Endothelial cell of umbilical vein (primary cell): ENCODE measurements around the gene MED13. TPM values are rescaled to one million over a fixed set of nuclear protein-coding genes. Genes with fewer than 3 reads are reported as not detected.
A peak's percentile ranks its signal among the peaks of the same experiment; 100 is the strongest.

Experiments used
- BruUV-seq: library from RNA; stranded (reverse); fragments of 400-500 nt; replicated peaks from 2 replicates; lab custom pipeline; 2021; lab: Mats Ljungman, UMichigan
- CTCF ChIA-PET: fragments of 300-600, 350-600 bp; sonication (Branson Sonifier 250); formaldehyde crosslinking; loops from one replicate; lab custom pipeline; 2021; ENCODE audit warnings: antibody characterized with exemption, inconsistent platforms; lab: Charles Lee
- POLR2A ChIA-PET: fragments of 300-600, 350-600 bp; sonication (Branson Sonifier 250); formaldehyde crosslinking; loops from one replicate; lab custom pipeline; 2021; ENCODE audit warnings: antibody characterized with exemption, inconsistent platforms; lab: Charles Lee
- DNase-seq: peaks from one replicate; pipeline ENCODE4 v3.0.0-alpha.2; 2011; ENCODE audit warnings: low read depth, low spot score
- FAIRE-seq: peaks from 2 replicates; lab custom pipeline; 2011; peaks lifted over from hg19 to GRCh38; lab: Jason Lieb, UNC
- H2AFZ ChIP-seq: 2 replicates; pipeline ENCODE4 v1.6.0; 2012; ENCODE audit warnings: low read depth, low read length, control low read depth, inconsistent platforms
- H3K27ac ChIP-seq: 2 replicates; pipeline ENCODE4 v1.5.1; 2011; ENCODE audit warnings: low read depth, mild to moderate bottlenecking, control low read depth, low read length, moderate library complexity; ENCODE audit not compliant: insufficient read depth
- H3K27me3 ChIP-seq, 2 experiments: 2 replicates each; pipeline versions ENCODE4 v1.6.0 to v1.6.1; 2011; ENCODE audit warnings: low read length in 2 of 2, mixed read lengths in 1 of 2; ENCODE audit not compliant: control insufficient read depth in 2 of 2, insufficient read depth in 2 of 2
- H3K36me3 ChIP-seq, 2 experiments: 2 replicates in 1 of 2; 3 replicates in 1 of 2; pipeline ENCODE4 v1.5.1; 2011; ENCODE audit warnings: low read length in 2 of 2, mild to moderate bottlenecking in 1 of 2, moderate library complexity in 1 of 2; ENCODE audit not compliant: control insufficient read depth in 2 of 2, insufficient read depth in 2 of 2; ENCODE audit errors: extremely low read depth in 1 of 2
- H3K4me1 ChIP-seq: 3 replicates; pipeline ENCODE4 v1.5.1; 2011; ENCODE audit warnings: mild to moderate bottlenecking, low read length; ENCODE audit not compliant: control insufficient read depth, insufficient read depth; ENCODE audit errors: extremely low read depth
- H3K4me2 ChIP-seq: 2 replicates; pipeline ENCODE4 v1.6.1; 2011; ENCODE audit warnings: low read length, control low read depth, mixed read lengths; ENCODE audit not compliant: insufficient read depth
- H3K4me3 ChIP-seq, 3 experiments: fragments of 200-600 bp in 1 of 3; sonication (generic), shearing (Covaris generic) in 1 of 3; replicated peaks in 1 of 3; 2 replicates each; pipeline ENCODE4 v1.5.1; 2011 to 2016; ENCODE audit warnings: control low read depth in 3 of 3, low read length in 3 of 3, mild to moderate bottlenecking in 2 of 3, inconsistent platforms in 1 of 3, low read depth in 1 of 3, moderate library complexity in 1 of 3; ENCODE audit not compliant: insufficient read depth in 1 of 3
- H3K79me2 ChIP-seq: 2 replicates; pipeline ENCODE4 v1.6.0; 2012; ENCODE audit warnings: low read length, inconsistent platforms; ENCODE audit not compliant: control insufficient read depth, insufficient read depth
- H3K9ac ChIP-seq: replicated peaks from 2 replicates; pipeline ENCODE3; 2011; ENCODE audit warnings: low read length, control low read depth; ENCODE audit not compliant: insufficient read depth; ENCODE audit errors: extremely low read depth
- H3K9me1 ChIP-seq: replicated peaks from 3 replicates; pipeline ENCODE4 v1.6.0; 2011; ENCODE audit warnings: mild to moderate bottlenecking, low read length; ENCODE audit not compliant: control insufficient read depth, insufficient read depth; ENCODE audit errors: extremely low read depth
- H3K9me3 ChIP-seq: replicated peaks from 2 replicates; pipeline ENCODE4 v1.5.1; 2012; ENCODE audit warnings: low read length, inconsistent platforms; ENCODE audit not compliant: control insufficient read depth, insufficient read depth
- H4K20me1 ChIP-seq: replicated peaks from 2 replicates; pipeline ENCODE3; 2011; ENCODE audit warnings: mild to moderate bottlenecking, low read length; ENCODE audit not compliant: control insufficient read depth, insufficient read depth; ENCODE audit errors: extremely low read depth
- EZH2 ChIP-seq: IDR thresholded peaks from 2 replicates; pipeline ENCODE4 v1.6.1; 2012; ENCODE audit warnings: borderline replicate concordance, low read depth, mild to moderate bottlenecking, moderate library complexity, low read length, inconsistent platforms; ENCODE audit not compliant: severe bottlenecking
- FOS ChIP-seq: IDR thresholded peaks from 2 replicates; pipeline ENCODE4 v1.6.1; 2011; ENCODE audit warnings: mild to moderate bottlenecking, low read length, moderate library complexity, borderline replicate concordance; ENCODE audit not compliant: insufficient read depth
- GATA2 ChIP-seq: IDR thresholded peaks from 2 replicates; pipeline ENCODE4 v1.7.0; 2011; ENCODE audit warnings: low read depth, mild to moderate bottlenecking, moderate library complexity, mixed read lengths, low read length; ENCODE audit not compliant: insufficient read length, insufficient read depth
- JUN ChIP-seq: IDR thresholded peaks from 2 replicates; pipeline ENCODE4 v1.6.1; 2011; ENCODE audit warnings: borderline replicate concordance, low read depth; ENCODE audit not compliant: insufficient read length, insufficient read depth
- MAX ChIP-seq: IDR thresholded peaks from 2 replicates; pipeline ENCODE4 v1.6.1; 2011; ENCODE audit not compliant: insufficient read depth, insufficient read length
- MYC ChIP-seq: IDR thresholded peaks from one replicate; pipeline ENCODE4 v1.6.1; 2011; ENCODE audit warnings: mild to moderate bottlenecking, low read depth, low read length
- POLR2A ChIP-seq: IDR thresholded peaks from 2 replicates; pipeline ENCODE4 v1.6.1; 2012; ENCODE audit warnings: low read depth, mild to moderate bottlenecking, control low read depth, low read length
- POLR2AphosphoS5 ChIP-seq: IDR thresholded peaks from 2 replicates; pipeline ENCODE4 v1.6.1; 2012; ENCODE audit warnings: low read depth, mild to moderate bottlenecking, control low read depth, low read length, moderate library complexity; ENCODE audit not compliant: insufficient read depth
- dilution Hi-C: fragments of 300-500 bp; cut with MboI; formaldehyde crosslinking; loops from one replicate; pipeline ENCODE4 v1.15.0; 2019; ENCODE audit warnings: low sequenced_read_pairs; ENCODE audit not compliant: extremely low pct_ligation_motif_present
- intact Hi-C: fragments of 100-400 bp; cut with micrococcal nuclease; formaldehyde crosslinking; loops from one replicate; pipeline ENCODE4 v1.10.0; 2022
- polyA plus RNA-seq, 4 experiments: library from polyadenylated mRNA; depleted of rRNA in 3 of 4; stranded (reverse) in 3 of 4; unstranded in 1 of 4; fragments of >200 nt; gene quantifications; 2 replicates each; pipeline versions ENCODE4 v1.2.1 to v1.2.3, GENCODE V29; 2011 to 2012; ENCODE audit warnings: missing spikeins in 1 of 4
- total RNA-seq: library from RNA; stranded (reverse); gene quantifications from 2 replicates; pipeline ENCODE4 v1.2.3, GENCODE V29; 2021
- TF ChIP-seq, protein P1 (sequence below), 2 donors: IDR thresholded peaks; 1 replicate in 1 of 2; 2 replicates in 1 of 2; pipeline ENCODE4 v1.5.1; 2011; ENCODE audit warnings: low read length in 2 of 2, mild to moderate bottlenecking in 2 of 2, moderate library complexity in 2 of 2, control low read depth in 1 of 2, inconsistent platforms in 1 of 2, low read depth in 1 of 2; ENCODE audit not compliant: insufficient read depth in 1 of 2; ENCODE audit errors: extremely low read depth in 1 of 2

The MED13 gene
- total and polyA plus RNA-seq, 2 donors (not counting 3 experiments of a cell fraction or from before 2014, with no cell fraction given), result 11.6 to 49.6 TPM

GRCh38 chr17:62093188-62094155, 28.4 kb upstream of the MED13 start:
- H3K36me3 ChIP-seq, result no peaks in the 10 kb centered on the region
- no peaks in the 10 kb centered on the region for H3K9me1 ChIP-seq
- TF ChIP-seq POLR2A (no peak), EZH2 (no peak), POLR2AphosphoS5 (no peak), MAX (no peak), JUN (peak; percentile 7), GATA2 (no peak), FOS (peak; percentile 87), MYC (no peak)
- TF ChIP-seq, protein P1, sequence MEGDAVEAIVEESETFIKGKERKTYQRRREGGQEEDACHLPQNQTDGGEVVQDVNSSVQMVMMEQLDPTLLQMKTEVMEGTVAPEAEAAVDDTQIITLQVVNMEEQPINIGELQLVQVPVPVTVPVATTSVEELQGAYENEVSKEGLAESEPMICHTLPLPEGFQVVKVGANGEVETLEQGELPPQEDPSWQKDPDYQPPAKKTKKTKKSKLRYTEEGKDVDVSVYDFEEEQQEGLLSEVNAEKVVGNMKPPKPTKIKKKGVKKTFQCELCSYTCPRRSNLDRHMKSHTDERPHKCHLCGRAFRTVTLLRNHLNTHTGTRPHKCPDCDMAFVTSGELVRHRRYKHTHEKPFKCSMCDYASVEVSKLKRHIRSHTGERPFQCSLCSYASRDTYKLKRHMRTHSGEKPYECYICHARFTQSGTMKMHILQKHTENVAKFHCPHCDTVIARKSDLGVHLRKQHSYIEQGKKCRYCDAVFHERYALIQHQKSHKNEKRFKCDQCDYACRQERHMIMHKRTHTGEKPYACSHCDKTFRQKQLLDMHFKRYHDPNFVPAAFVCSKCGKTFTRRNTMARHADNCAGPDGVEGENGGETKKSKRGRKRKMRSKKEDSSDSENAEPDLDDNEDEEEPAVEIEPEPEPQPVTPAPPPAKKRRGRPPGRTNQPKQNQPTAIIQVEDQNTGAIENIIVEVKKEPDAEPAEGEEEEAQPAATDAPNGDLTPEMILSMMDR (IDR thresholded peaks at IDR 0.05; ENCODE audit: extremely low read depth in 1 of 2, insufficient read depth in 1 of 2, low read depth in 1 of 2, low read length in 2 of 2), result no peak
- ChIA-PET POLR2A (no interaction called here), CTCF (interaction anchor here (1.0 to 1.7 kb wide), 2 partner anchors 17 to 18 kb away, joined by 3 read pairs; no protein-coding TSS in a partner anchor)
- no peaks in the 10 kb centered on the region for H3K27me3 ChIP-seq
- peak; percentile 60 for DNase-seq
- no peak overlapping the region for H3K4me3 ChIP-seq
- no peaks in the 10 kb centered on the region for H3K79me2 ChIP-seq
- H3K9ac ChIP-seq, result no peak overlapping the region
- dilution Hi-C loops (no loop called here), intact Hi-C loops (no loop called here)
- peaks cover 9% of the 10 kb centered on the region for H3K4me1 ChIP-seq
- BruUV-seq, result no TSS peak
- H3K27ac ChIP-seq, result no peak overlapping the region
- H3K9me3 ChIP-seq, result no peaks in the 10 kb centered on the region
- peak; percentile 84 for FAIRE-seq
- no peak overlapping the region for H3K4me2 ChIP-seq
- no peaks in the 10 kb centered on the region for H4K20me1 ChIP-seq
- no peak overlapping the region for H2AFZ ChIP-seq
